ELF-1 (cell line): Measurements from ENCODE around the gene TMEM198.

ENCODE experiments used
- DNase-seq: peaks from one replicate; pipeline ENCODE4 v3.0.0-alpha.2; 2016; ENCODE audit warnings: low read depth, low spot score

TMEM198 gene

GRCh38 chr2:219575566-219576504, 32.0 kb downstream of the TMEM198 start:
- DNase-seq = peak; percentile 1

DNA sequence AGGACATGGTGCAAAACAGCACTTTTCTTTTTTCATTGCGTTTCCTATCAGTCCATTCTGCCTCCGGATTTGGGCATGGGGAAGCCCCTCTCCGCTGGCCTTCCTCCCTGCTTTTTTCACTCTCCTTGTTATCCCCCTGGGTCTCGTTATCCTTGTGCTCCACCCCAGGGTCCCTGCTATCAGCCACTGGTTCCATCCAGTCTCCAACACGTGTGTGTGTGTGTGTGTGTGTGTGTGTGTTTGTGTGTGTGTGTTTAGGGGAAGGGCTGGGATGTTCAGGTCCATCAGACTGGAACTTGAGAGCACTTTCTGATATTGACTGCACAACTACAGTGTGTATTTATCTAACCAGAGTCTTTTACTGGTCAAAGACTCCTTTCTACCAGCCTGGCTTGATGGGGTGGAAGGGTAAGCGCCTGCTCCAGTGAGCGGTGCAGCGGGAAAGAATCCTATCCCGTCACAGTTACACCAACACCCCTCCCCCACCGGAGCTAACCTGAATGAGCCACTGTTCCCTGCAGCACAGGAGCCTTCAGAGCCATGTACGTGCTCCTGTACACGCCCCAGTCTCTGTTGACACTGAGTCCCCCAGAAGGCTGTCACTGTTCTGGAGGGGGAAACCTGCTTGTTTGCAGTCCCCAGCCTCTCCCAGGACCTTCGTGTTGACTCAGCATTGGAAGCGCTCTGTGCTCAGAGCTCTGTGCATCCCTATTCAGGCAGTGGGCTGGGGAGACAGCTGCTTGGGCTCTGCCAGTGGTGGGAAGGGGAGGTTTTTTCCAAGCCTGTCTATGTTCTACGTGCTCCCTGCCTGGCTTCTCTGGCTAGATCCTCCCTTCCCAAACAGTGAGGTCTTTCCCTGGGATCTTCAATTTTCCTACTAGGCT, 32.9 kb downstream of the TMEM198 start:
- DNase-seq = peak; percentile 90

GRCh38 chr2:219578811-219579613, 35.2 kb downstream of the TMEM198 start:
- DNase-seq = no peak

GRCh38 chr2:219581346-219581745, 37.5 kb downstream of the TMEM198 start:
- DNase-seq = no peak

GRCh38 chr2:219591091-219591490, 47.3 kb downstream of the TMEM198 start:
- DNase-seq = no peak

DNA sequence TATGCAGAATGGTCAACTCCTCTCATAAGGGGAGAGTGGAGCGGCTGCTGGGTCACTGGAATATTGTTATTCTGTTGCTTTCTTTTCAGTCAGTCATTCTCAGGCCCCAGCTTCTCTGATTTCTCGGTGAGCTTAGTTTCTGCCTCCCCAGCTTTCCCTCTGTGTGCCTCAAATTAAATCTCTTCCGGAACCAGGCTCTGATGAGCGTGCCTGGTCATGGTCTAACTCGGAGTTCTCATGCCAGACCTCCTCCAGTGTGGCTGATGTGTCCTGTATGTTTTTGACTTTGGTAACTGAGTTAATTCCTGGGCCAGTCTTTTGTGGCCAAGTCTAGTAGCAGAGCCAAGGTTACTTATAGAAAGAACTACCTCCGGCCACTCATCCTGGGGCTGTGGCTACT, 48.9 kb downstream of the TMEM198 start:
- DNase-seq = no peak

GRCh38 chr2:219593154-219593553, 49.3 kb downstream of the TMEM198 start:
- DNase-seq = no peak

DNA sequence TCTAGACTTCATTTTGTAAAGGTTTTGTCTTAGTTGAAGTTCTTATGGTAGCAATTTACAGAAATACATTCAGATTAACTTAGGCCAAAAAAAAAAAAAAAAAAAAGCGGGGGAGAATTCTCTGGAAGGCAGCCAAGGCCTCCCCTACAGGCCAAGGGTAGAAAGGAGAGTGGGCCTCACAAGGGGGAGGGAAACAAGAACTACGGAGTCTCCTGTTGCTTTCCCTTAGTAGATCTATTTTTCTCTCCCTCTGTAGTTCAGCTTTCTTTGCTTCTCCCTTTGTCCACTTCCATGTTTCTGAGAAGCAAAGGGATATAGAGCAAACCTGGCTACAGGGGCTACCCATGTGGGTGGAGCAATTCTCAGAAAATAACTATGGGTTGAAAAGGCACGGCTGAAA, 51.4 kb downstream of the TMEM198 start:
- DNase-seq = no peak

GRCh38 chr2:219596954-219597551, 53.2 kb downstream of the TMEM198 start:
- no peak for DNase-seq

- peak; percentile 99 for DNase-seq
Observed at GRCh38 chr2:219597552-219598307, 53.9 kb downstream of the TMEM198 start, which contains the start of gene STK11IP. TSS of gene STK11IP (plus strand) at chr2:219597857. CDS start at chr2:219598120, 263 bp downstream.

DNA sequence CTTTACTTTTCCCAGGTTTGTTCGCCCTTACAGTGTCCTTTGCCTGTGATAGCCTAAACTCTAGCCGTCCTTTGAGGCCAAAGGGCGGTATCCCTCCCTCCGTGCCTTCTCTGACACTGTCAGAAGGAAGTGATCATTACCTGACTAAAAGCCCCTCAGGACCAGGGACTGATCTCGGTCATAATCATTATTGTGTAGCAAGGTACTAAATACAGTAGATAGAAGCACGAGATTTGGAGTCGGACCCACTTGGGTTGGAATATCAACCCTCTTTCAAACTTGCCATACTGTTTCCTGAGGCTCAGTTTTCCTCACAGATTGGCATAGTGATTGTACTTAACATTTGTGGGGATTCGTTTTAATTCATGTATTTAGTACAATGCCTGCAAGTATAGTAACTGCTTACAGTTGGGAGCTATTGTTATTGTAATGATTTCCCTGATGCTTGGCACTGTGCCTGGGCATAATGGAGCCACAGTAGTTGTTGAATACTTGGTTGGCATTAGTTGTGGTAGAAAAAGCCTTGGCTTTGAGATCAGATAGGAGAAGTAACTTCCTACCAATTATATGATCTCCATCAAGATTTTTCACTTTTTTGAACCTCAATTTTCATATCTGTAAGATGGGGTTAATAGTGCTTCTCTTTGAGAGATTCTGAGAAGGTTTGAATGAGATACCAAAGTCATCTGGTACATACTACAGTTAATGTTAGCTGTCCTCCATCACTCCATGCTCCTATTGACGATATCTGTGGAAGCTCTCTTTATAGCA, 54.7 kb downstream of the TMEM198 start:
- no peak for DNase-seq
